GM12873 (cell line): ENCODE measurements around the gene WDR83.

Source experiments
- CTCF ChIP-seq: IDR thresholded peaks from 2 replicates; pipeline ENCODE4 v1.5.1; 2012; ENCODE audit warnings: low read depth, mild to moderate bottlenecking, moderate library complexity, low read length, control low read depth; ENCODE audit not compliant: insufficient read depth; ENCODE audit errors: missing control alignments

Gene WDR83

GRCh38 chr19:12681074-12681987 lies 14.7 kb downstream of the WDR83 start, which contains the start of gene DHPS:
TSS of gene DHPS (minus strand) at chr19:12681880. CDS start at chr19:12681766, 114 bp downstream.
- TF ChIP-seq CTCF: peak; percentile 12

- TF ChIP-seq CTCF: no peak
Observed at GRCh38 chr19:12685831-12686230, 19.2 kb downstream of the WDR83 start.

- no peak for TF ChIP-seq CTCF
Observed at GRCh38 chr19:12687496-12688196, 21.0 kb downstream of the WDR83 start, which contains the start of gene GNG14. TSS of gene GNG14 (plus strand) at chr19:12687998. CDS start at chr19:12688049, 51 bp downstream.

GRCh38 chr19:12689012-12689411 lies 22.4 kb downstream of the WDR83 start:
- no peak for TF ChIP-seq CTCF

GRCh38 chr19:12689581-12690216 lies 23.1 kb downstream of the WDR83 start:
- TF ChIP-seq CTCF: no peak

- TF ChIP-seq CTCF: no peak
Observed at GRCh38 chr19:12692960-12693359, 26.4 kb downstream of the WDR83 start.

- TF ChIP-seq CTCF: no peak
Observed at GRCh38 chr19:12694641-12695040, 28.0 kb downstream of the WDR83 start.
